Putamen (tissue), 1 donor: ENCODE measurements around the gene RAB5A.
A peak's percentile ranks its signal among the peaks of the same experiment; 100 is the strongest.
"Not testable (repeated sequence)": the region's sequence is repeated elsewhere in the genome, so short reads cannot be mapped to it uniquely, and the experiment has no call there.

Experiments used
- DNase-seq: peaks from one replicate; pipeline ENCODE4 v3.0.0-alpha.2; 2016; ENCODE audit warnings: low spot score

RAB5A gene

DNA sequence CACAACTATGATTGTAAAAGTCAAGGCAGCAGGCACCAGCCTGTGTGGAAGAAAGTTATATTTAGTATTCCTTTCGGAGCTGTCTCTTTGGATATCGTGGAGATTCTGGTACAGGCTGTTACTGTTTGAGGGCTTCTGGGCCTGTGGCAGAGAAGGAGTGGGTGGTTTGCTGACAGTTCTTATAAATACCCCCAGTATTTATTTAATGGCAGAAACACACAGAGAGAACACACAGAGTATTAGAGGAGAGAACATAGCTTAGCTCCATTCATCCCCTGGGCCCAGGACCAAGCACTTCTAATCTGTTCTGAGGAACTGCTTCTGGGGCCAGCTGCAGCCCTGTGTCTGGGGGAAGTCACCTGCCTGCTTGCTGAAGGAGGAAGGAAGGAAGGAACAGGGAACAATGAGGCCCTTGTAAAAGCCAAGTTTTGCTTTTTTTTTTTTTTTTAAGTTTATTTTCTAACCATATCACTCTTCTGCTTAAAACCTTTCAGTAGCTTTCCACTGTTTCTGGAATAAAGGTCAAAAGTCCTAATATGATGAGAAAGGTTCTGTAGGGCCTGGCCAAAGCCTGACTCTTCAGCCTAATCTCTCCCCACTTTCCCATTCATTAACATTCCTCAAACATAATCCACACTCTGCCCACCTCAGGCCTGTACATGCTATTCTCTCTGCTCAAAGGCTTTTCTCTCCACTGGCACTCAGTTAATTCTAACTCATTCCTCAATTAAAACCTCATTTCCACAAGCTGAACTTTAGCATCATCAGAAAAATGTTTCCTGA, 76.9 kb downstream of the RAB5A start:
- DNase-seq = peak; percentile 56

- DNase-seq = no peak
Measured at GRCh38 chr3:20027136-20027535, 80.2 kb downstream of the RAB5A start.

DNA sequence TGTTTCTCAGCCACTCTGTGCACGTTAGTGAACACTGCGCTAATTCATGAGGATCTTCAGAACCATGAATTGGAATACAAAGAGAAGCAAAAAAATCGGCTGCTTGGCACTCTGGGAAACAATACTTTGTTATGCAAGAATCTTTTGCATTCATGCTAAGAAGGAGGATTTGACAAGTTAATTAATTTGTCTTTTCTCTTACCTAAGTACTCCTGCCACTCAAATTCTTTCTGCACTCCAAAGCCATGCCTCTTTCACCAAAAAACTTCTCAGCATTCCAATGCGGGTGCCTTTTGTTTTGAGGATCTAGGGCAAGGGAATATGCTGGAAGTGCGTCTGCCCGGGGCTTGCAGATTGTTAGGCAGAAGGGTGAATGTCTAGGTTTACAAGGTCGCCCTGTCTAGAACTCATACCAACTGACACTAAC, 82.0 kb downstream of the RAB5A start:
- DNase-seq = peak; percentile 70

DNA sequence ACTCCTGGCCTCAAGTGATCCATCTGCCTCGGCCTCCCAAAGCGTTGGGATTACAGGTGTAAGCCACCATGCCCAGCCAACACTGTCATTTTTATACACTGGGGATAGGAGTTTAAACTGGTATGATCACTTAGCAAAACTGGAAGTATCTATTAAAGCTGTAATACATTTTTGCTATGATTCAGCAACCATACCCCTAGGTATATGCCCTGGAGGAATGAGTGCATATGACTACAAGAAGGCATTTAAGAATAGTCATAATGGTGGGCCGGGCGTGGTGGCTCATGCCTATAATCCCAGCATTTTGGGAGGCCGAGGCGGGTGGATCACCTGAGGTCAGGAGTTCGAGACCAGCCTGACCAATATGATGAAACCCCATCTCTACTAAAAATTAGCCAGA, 85.0 kb downstream of the RAB5A start:
- DNase-seq = not testable (repeated sequence)
